ENCODE results near the gene HES1. TPM values are rescaled to one million over a fixed set of nuclear protein-coding genes. Genes with fewer than 3 reads are reported as not detected.

HES1 gene
- polyA plus RNA-seq, 1 donor from 2014 or later = 0.25 TPM

DNA sequence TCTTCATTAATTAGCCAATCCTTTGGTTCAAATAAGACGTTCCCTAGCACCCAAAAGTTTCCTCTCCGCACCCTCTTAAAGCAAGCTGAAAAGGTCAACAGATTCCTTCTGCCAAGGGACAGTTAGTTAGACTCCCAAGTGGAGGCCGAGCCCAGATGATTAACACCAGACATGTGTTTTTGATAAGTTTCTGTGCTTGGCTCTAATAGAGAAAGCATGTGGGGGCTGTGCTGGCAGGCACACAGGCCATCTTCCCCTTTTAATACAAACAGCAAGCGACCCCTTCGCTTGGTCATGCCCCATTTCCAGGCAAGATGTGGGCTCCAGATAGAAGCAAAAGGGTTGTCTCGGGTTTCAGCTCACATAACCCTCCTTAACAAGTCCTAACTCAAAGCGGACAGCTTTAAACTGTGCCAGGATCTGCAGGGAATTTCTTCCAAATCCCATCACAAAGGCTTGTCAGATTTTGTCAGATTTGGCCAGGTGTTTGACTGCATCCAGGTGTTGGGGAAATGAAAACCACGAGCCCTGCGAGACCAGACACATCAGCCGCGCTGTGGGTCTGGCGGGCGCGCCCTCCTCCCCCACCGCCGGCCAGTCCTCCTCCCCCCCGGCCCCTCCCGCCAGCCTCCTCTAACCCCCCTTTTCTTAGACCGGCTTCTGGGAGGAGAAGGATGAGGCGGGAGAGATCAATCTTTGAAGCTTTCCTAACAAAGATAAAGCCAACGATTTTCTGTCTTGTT lies 3.3 kb downstream of the HES1 start:
- Histone ChIP-seq H3K27ac (ENCODE audit: low read length) (no peak overlapping the region), H3K9ac (ENCODE audit: low read length) (no peak overlapping the region), H3F3A (ENCODE audit: insufficient read depth, low read length, poor library complexity, severe bottlenecking) (peaks cover 4% of the 10 kb centered on the region), H3K4me3 (ENCODE audit: low read length) (no peak overlapping the region), H3K36me3 (ENCODE audit: insufficient read depth, low read length) (no peaks in the 10 kb centered on the region), H2AFZ (ENCODE audit: low read depth, low read length) (no peak overlapping the region), H3K9me2 (ENCODE audit: insufficient read depth, low read length) (no peaks in the 10 kb centered on the region), H3K9me3 (ENCODE audit: low read length) (no peaks in the 10 kb centered on the region), H3K4me2 (ENCODE audit: low read length) (no peak overlapping the region), H3K27me3 (ENCODE audit: insufficient read depth, low read depth, low read length) (peaks cover 67% of the 10 kb centered on the region), H3K79me2 (replicated peaks; ENCODE audit: insufficient read depth, low read length) (peaks cover 13% of the 10 kb centered on the region), H4K20me1 (ENCODE audit: insufficient read depth) (no peaks in the 10 kb centered on the region)
- no peak for TF ChIP-seq TAF1 (IDR thresholded peaks at IDR 0.05; ENCODE audit: low read depth)
- TF ChIP-seq CTCF (IDR thresholded peaks at IDR 0.05; ENCODE audit: poor library complexity, severe bottlenecking) = no peak
- no peak for TF ChIP-seq SMC3 (conservative IDR thresholded peaks at IDR 0.05; ENCODE audit: poor library complexity)
- TF ChIP-seq REST (IDR thresholded peaks at IDR 0.05; ENCODE audit: borderline replicate concordance) = no peak
- TF ChIP-seq EP300 (conservative IDR thresholded peaks at IDR 0.05; ENCODE audit: poor library complexity, severe bottlenecking) = no peak
- TF ChIP-seq POLR2AphosphoS5 (IDR thresholded peaks at IDR 0.05) = no peak

DNA sequence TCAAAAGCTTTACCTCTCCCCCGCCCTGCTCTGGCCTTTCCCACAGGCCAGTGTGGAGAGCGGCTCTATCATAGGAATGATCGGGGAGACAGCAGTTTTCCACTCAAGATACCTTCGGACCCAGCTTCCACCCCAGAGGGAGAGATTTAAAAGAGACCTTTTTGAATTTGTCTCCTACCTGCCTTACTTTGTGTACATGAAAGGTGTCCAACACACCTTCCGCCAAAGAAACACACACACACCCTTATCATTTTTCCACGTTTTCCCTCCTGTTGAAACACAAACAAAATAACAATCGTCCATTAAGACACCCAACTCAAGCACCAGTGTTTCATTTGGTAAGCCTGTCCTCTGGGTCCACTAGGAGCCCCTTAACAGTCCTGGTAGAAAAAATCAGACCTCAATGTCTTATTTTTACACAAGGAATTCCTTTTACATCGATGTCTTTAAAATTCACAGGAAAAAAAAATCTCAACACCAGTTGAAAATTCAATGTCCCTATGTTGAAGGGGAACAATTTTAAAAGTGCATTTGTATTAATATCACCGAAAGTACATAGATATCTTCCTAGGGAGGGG lies 4.0 kb downstream of the HES1 start:
- TF ChIP-seq REST (IDR thresholded peaks at IDR 0.05; ENCODE audit: borderline replicate concordance) = no peak
- no peak for TF ChIP-seq POLR2AphosphoS5 (IDR thresholded peaks at IDR 0.05)
- TF ChIP-seq CTCF (IDR thresholded peaks at IDR 0.05; ENCODE audit: poor library complexity, severe bottlenecking) = no peak
- TF ChIP-seq RAD21 (conservative IDR thresholded peaks at IDR 0.05) = no peak
- TF ChIP-seq SMC3 (conservative IDR thresholded peaks at IDR 0.05; ENCODE audit: poor library complexity) = no peak
- TF ChIP-seq MXI1 (conservative IDR thresholded peaks at IDR 0.05; ENCODE audit: poor library complexity, severe bottlenecking) = no peak
- Histone ChIP-seq H3F3A (ENCODE audit: insufficient read depth, low read length, poor library complexity, severe bottlenecking) (peaks cover 4% of the 10 kb centered on the region), H3K79me2 (replicated peaks; ENCODE audit: insufficient read depth, low read length) (peaks cover 13% of the 10 kb centered on the region), H3K27ac (ENCODE audit: low read length) (no peak overlapping the region), H2AFZ (ENCODE audit: low read depth, low read length) (no peak overlapping the region), H3K9me3 (ENCODE audit: low read length) (no peaks in the 10 kb centered on the region), H3K9ac (ENCODE audit: low read length) (no peak overlapping the region), H3K36me3 (ENCODE audit: insufficient read depth, low read length) (no peaks in the 10 kb centered on the region), H3K9me2 (ENCODE audit: insufficient read depth, low read length) (no peaks in the 10 kb centered on the region), H3K27me3 (ENCODE audit: insufficient read depth, low read depth, low read length) (peaks cover 61% of the 10 kb centered on the region), H3K4me2 (ENCODE audit: low read length) (no peak overlapping the region), H4K20me1 (ENCODE audit: insufficient read depth) (no peaks in the 10 kb centered on the region), H3K4me3 (ENCODE audit: low read length) (no peak overlapping the region)

All from neural cell (in vitro differentiated cells).